ENCODE measurements around the gene PGA3. TPM values are rescaled to one million over a fixed set of nuclear protein-coding genes. Genes with fewer than 3 reads are reported as not detected.

Gene PGA3
- total RNA-seq, 1 experiment from 2014 or later: not detected

DNA sequence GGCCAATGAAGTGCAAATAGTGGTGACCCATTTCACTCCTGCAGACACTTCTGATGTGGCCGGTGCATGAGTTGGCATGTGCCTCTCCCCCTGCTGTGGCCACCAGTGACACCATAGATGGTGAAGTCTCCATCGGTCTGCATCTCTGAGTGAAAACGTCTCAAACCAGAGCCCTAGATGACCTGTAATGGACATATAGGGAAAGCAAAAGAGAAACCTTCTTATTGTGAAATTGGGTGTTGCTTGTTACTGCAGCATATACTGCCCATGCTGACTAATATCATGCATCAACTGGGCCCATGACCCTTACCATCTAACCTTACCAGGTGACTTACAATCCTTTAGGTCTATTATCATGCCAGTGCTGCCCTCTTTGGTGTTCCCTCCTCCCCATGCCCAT lies 30.4 kb upstream of the PGA3 start:
- POLR2A ChIA-PET: no interaction called here
- Histone ChIP-seq H3K79me2 (ENCODE audit: insufficient read depth, low read length) (no peaks in the 10 kb centered on the region), H3K27ac (ENCODE audit: low read depth, low read length) (no peak overlapping the region), H3K4me3 (replicated peaks in 1 of 2; ENCODE audit: low read depth in 1 of 2, low read length in 2 of 2) (no peak overlapping the region), H3K4me1 (ENCODE audit: control insufficient read depth in 1 of 2, insufficient read depth in 2 of 2, low read length in 2 of 2) (no peaks in the 10 kb centered on the region), H3K9me2 (ENCODE audit: insufficient read depth) (no peaks in the 10 kb centered on the region), H3K27me3 (ENCODE audit: insufficient read depth, low read length) (0 out of 2 replicates have a peak, but pooled peaks cover under 1% of the 10 kb centered on the region), H2AFZ (ENCODE audit: low read depth, low read length, poor library complexity, severe bottlenecking) (no peak overlapping the region), H3K9me3 (ENCODE audit: control insufficient read depth in 1 of 2, insufficient read depth in 1 of 2, low read depth in 1 of 2, low read length in 2 of 2) (no peaks in the 10 kb centered on the region), H3K36me3 (ENCODE audit: control insufficient read depth in 1 of 2, insufficient read depth in 2 of 2, low read length in 2 of 2) (no peaks in the 10 kb centered on the region), H4K20me1 (ENCODE audit: insufficient read depth) (no peaks in the 10 kb centered on the region), H3K4me2 (ENCODE audit: low read length) (no peak overlapping the region), H3K9ac (ENCODE audit: low read length) (no peak overlapping the region)
- intact Hi-C loops (cut with micrococcal nuclease): no loop called here
- ATAC-seq (no peak), DNase-seq (ENCODE audit: low read depth, low spot score) (no peak)
- RAD21 ChIA-PET (ENCODE audit: low non-redundant PET in 1 of 2, low total read pairs in 2 of 2, uncharacterized antibody in 2 of 2, unreplicated experiment in 2 of 2): no interaction called here
- TF ChIP-seq EGR1 (IDR thresholded peaks at IDR 0.05; ENCODE audit: low read depth) (no peak), CEBPB (IDR thresholded peaks at IDR 0.05; ENCODE audit: low read depth) (no peak), SIN3A (IDR thresholded peaks at IDR 0.05; ENCODE audit: low read depth) (no peak), ELF1 (IDR thresholded peaks at IDR 0.05; ENCODE audit: borderline replicate concordance, low read depth) (no peak), JUND (IDR thresholded peaks at IDR 0.05) (no peak), RAD21 (IDR thresholded peaks at IDR 0.05; ENCODE audit: low read depth) (no peak), ZNF274 (IDR thresholded peaks at IDR 0.05; ENCODE audit: low read depth, low read length) (no peak), CBX3 (IDR thresholded peaks at IDR 0.05; ENCODE audit: low read depth) (no peak), SRF (IDR thresholded peaks at IDR 0.05; ENCODE audit: low read depth) (no peak)
- TF ChIP-seq, protein P1, sequence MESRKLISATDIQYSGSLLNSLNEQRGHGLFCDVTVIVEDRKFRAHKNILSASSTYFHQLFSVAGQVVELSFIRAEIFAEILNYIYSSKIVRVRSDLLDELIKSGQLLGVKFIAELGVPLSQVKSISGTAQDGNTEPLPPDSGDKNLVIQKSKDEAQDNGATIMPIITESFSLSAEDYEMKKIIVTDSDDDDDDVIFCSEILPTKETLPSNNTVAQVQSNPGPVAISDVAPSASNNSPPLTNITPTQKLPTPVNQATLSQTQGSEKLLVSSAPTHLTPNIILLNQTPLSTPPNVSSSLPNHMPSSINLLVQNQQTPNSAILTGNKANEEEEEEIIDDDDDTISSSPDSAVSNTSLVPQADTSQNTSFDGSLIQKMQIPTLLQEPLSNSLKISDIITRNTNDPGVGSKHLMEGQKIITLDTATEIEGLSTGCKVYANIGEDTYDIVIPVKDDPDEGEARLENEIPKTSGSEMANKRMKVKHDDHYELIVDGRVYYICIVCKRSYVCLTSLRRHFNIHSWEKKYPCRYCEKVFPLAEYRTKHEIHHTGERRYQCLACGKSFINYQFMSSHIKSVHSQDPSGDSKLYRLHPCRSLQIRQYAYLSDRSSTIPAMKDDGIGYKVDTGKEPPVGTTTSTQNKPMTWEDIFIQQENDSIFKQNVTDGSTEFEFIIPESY (IDR thresholded peaks at IDR 0.05; ENCODE audit: extremely low read depth, insufficient replicate concordance, low read length): no peak
- TF ChIP-seq, protein P2, sequence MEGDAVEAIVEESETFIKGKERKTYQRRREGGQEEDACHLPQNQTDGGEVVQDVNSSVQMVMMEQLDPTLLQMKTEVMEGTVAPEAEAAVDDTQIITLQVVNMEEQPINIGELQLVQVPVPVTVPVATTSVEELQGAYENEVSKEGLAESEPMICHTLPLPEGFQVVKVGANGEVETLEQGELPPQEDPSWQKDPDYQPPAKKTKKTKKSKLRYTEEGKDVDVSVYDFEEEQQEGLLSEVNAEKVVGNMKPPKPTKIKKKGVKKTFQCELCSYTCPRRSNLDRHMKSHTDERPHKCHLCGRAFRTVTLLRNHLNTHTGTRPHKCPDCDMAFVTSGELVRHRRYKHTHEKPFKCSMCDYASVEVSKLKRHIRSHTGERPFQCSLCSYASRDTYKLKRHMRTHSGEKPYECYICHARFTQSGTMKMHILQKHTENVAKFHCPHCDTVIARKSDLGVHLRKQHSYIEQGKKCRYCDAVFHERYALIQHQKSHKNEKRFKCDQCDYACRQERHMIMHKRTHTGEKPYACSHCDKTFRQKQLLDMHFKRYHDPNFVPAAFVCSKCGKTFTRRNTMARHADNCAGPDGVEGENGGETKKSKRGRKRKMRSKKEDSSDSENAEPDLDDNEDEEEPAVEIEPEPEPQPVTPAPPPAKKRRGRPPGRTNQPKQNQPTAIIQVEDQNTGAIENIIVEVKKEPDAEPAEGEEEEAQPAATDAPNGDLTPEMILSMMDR (IDR thresholded peaks at IDR 0.05 in 2 of 3, conservative IDR thresholded peaks at IDR 0.05 in 1 of 3; ENCODE audit: borderline replicate concordance in 1 of 3, insufficient read depth in 1 of 3, low read depth in 2 of 3, low read length in 2 of 3): no peak
- no TSS peak for BruUV-seq (replicated peaks)
- CTCF ChIA-PET: no interaction called here
